ENCODE measurements around the gene LRFN3. TPM values are rescaled to one million over a fixed set of nuclear protein-coding genes. Genes with fewer than 3 reads are reported as not detected.
A peak's percentile ranks its signal among the peaks of the same experiment; 100 is the strongest.
"Not testable (repeated sequence)": the region's sequence is repeated elsewhere in the genome, so short reads cannot be mapped to it uniquely, and the experiment has no call there.

The LRFN3 gene, protein sequence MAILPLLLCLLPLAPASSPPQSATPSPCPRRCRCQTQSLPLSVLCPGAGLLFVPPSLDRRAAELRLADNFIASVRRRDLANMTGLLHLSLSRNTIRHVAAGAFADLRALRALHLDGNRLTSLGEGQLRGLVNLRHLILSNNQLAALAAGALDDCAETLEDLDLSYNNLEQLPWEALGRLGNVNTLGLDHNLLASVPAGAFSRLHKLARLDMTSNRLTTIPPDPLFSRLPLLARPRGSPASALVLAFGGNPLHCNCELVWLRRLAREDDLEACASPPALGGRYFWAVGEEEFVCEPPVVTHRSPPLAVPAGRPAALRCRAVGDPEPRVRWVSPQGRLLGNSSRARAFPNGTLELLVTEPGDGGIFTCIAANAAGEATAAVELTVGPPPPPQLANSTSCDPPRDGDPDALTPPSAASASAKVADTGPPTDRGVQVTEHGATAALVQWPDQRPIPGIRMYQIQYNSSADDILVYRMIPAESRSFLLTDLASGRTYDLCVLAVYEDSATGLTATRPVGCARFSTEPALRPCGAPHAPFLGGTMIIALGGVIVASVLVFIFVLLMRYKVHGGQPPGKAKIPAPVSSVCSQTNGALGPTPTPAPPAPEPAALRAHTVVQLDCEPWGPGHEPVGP
- 10.2 TPM for polyA plus RNA-seq (ENCODE audit: insufficient read length)
- long read RNA-seq, donor 1, transcript LRFN3-201 (3 exons, 2,513 nt): major isoform, 5 of 17 reads
- long read RNA-seq, donor 1, partial matches to known transcripts: 12 of 17 reads
- long read RNA-seq, donor 1, other reads (novel, unspliced or antisense): 0 of 17 reads
- long read RNA-seq, donor 2, partial matches to known transcripts: 0 of 3 reads
- long read RNA-seq, donor 2, other reads (novel, unspliced or antisense): 0 of 3 reads
- long read RNA-seq, donor 3, partial matches to known transcripts: 0 of 2 reads
- long read RNA-seq, donor 3, other reads (novel, unspliced or antisense): 0 of 2 reads
- long read RNA-seq, donor 4: 0 reads
- long read RNA-seq, donor 5, partial matches to known transcripts: 0 of 1 reads
- long read RNA-seq, donor 5, other reads (novel, unspliced or antisense): 0 of 1 reads
- long read RNA-seq, donor 6, partial matches to known transcripts: 7 of 8 reads
- long read RNA-seq, donor 6, other reads (novel, unspliced or antisense): 0 of 8 reads
- long read RNA-seq, donor 7, partial matches to known transcripts: 8 of 9 reads
- long read RNA-seq, donor 7, other reads (novel, unspliced or antisense): 0 of 9 reads
- long read RNA-seq, donor 8, partial matches to known transcripts: 0 of 3 reads
- long read RNA-seq, donor 8, other reads (novel, unspliced or antisense): 0 of 3 reads

DNA sequence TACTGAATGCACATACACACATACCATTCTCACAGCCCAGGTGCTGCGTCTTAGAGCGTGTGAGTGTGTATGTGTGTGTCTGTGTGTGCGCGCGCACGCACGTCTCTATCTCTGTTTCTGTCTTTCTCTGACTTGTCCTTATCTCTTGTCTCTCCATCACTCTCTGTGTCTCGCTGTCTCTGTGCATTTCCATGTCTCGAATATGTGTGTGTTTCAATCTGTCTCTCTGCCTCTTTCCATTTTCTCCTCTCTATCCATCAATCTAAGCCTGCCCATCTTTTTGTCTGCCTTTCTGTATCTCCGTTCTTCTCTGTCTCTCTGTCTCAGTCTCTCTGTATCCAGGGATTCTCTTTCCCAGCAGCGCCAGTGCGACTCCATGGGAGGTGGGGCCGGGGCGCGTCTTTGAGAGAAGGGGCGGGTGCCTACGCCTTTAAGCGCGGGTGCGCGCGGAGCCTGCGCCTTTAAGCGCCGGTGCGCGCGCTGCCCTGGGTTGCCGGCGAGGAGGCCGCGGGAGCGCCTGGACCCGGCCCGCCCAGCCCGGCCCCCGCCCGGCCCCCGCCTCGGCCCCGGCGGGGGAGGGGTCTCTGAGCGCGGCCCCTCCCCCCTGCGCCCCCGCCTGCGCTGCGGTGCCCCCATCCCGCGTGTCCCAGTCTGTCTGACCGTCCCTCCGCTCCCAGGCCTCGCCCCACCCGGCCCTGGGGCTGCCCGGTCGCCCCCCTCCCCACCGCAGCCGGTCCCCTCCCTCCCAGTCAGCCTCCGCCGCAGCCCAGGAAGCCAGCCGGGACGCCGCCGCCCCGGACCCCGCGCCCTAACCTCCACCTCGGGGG is at the start of gene LRFN3:
TSS of gene LRFN3 (plus strand) at position 464 of the 827 bp plus-strand sequence. CDS start 3,052 bp downstream, outside the sequence.
- DNase-seq: peak; percentile 67

DNA sequence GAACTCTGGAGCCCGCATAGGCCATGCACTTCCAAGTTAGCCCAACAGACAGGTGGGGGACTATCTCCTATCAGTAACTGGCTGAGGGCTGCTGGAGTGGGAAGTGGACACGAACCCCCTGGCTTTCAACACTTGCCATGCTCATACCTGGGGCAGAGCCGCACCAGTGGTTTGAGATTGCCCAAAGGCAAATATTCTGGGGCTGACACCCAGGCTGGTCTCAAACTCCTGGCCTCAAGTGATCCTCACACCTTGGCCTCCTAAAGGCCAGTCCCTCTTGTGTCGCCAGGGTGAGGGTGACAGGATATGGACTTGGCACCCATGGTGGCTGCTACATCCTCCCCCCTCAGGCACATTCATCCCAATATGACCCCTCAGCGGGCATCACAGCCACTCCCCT is 49.0 kb upstream of the LRFN3 start:
- DNase-seq: no peak

DNA sequence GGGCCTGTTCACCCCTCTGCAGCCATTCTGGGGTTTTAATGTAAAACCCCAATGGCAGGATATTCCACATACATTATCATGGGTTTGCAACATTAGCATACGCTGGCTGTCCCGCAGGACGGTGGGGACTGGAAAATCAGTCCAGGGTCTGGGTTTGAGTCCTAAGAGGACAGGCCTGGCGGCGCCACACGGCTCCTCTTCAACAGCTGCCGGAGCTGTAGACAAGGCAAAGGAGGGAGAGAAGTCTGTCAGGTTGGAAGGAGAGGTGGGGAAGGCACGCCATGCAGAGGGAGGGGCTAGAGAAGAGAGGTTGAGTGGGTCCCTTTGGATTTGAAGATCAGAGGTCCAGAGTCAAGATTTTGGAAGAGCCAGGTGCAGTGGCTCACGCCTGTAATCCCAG is 47.8 kb upstream of the LRFN3 start:
- DNase-seq: no peak

DNA sequence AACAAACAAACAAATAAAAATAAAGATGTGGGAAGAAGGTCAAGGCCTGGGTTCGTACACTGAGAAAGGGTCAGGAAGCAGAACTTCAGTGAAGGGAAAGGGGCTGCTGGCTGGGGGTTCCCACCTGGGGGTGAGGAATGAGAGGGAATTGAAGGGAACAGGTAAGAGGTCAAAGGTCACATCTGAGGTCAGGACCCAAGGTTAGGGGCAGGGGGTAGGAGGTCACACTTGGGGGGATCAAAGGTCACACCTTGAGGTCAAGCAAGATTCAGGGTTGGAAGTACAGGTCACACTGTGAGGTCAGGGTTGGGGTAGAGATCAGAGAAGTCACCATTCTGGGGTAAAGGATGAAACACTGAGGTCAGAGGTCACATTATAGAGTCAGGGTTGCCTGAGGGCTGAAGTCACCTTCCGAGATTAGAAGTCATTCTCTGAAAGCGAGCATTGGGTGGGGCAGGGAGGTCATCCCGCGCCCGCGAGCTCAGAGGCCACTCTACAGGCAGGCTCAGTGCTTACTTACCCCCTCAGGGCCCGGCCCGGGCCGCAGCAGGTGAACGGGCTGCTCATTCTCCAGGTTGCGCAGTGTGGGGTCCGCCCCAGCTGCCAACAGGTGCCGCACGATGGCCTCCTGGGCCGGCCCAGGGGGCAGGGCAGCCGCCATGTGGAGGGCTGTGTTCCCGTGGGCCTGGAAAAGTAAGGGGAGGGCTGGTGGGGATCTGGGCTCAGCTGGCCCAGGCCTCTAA is 46.6 kb upstream of the LRFN3 start:
- DNase-seq: no peak

DNA sequence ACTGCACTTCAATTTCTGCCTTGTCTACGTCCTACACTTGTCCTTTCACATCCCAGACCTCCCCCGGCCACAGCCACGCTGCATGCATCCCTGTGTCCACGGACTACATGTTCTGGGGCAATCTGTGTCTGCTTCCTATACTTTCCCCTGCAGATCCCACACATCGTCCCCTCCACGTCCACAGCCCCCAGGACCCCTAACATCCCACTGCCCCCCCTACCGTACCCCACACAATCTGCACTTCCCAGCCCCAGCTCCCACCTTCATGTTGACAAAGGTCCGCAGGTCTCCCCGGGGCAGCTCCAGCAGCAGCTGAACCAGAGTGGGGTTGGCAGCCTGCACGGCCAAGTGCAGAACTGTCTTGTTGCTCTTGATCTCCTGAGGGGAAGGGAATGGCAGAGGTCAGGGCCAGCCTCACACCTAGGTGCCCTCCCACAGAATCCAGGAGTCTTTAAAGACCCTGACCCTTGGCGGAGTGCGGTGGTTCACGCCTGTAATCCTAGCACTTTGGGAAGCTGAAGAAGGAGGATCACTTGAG is 46.0 kb upstream of the LRFN3 start:
- no peak for DNase-seq

DNA sequence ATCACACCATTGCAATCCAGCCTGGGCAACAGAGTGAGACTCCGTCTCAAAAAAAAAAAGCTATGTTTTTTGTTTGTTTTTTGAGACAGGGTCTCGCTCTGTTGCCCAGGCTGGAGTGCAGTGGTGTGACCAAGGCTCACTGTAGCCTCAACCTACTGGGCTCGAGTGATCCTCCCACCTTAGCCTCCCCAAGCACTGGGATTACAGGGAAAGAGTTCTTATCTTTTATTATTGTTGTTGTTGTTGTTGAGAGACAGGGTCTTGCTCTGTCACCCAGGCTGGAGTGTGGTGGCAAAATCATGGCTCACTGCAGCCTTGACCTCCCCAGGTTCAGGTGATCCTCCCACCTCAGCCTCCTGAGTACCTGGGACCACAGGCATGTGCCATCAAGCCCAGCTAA is 44.4 kb upstream of the LRFN3 start:
- not testable (repeated sequence) for DNase-seq

DNA sequence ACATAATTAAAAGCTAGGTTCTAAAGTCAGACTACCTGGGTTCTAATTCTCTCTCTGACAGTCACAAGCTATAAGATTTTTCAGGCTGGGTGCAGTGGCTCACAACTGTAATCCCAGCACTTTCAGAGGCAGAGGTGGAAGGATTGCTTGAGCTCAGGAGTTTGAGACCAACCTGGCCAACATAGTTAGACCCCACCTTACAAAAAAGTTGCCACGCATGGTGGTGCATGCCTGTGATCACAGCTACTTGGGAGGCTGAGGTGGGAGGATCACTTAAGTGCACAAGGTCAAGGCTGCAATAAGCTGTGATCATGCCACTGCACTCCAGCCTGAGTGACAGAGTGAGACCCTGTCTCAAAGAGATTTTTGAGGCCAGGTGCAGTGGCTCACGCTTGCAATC is 41.8 kb upstream of the LRFN3 start:
- DNase-seq: no peak

DNA sequence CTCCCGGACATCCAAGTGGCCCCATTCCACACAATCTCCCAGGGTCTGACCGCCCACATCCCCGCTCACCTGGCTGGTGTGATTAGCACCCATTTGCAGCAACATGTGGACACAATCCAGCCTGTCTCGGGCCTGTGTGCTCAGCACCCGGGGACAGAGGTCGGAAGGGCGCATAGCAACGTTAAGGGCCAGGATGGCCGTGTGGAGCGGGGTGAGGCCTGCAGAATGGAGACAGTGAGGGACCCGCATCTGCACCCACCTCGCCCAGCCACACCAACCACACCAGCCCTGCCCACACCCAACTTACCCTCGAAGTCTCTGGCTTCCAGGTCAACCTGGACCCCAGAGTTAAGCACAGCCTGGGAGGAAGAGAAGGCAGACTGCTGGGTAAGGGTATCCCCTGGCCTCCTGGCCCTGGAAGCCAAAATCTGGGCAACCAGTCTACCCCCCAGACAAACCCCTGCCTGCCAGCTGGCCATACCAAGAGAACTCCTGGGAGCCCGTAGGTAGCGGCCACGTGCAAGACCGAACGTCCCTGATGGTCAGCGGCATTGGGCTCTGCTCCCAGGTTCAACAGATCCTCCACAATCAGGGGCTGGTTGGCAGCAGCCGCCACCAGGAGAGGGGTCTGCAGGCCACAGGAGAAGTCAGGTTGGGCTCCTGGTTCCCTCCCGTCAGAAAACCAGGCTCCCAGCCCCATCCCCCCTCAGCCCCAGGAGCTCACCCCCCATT is 40.1 kb upstream of the LRFN3 start:
- DNase-seq: no peak

DNA sequence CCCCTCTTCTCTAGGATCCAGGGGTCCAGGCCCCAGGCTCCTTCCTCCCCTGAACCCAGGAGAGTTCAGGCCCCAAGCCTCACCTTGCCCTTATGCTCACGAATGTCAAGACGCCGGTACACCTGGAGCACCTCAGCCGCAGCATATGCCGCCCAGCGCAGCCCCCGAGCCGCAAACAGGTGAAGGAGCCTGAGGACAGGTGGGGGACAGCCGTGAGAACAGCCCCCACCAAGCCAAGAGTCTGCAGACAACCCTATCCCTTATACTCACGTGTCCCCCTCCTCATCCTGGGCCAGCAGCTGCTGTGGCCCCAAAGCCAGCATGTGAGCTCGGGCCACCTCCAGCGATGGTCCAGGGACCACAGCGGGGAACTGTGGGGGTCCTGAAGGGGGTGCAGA is 39.5 kb upstream of the LRFN3 start:
- DNase-seq: no peak

DNA sequence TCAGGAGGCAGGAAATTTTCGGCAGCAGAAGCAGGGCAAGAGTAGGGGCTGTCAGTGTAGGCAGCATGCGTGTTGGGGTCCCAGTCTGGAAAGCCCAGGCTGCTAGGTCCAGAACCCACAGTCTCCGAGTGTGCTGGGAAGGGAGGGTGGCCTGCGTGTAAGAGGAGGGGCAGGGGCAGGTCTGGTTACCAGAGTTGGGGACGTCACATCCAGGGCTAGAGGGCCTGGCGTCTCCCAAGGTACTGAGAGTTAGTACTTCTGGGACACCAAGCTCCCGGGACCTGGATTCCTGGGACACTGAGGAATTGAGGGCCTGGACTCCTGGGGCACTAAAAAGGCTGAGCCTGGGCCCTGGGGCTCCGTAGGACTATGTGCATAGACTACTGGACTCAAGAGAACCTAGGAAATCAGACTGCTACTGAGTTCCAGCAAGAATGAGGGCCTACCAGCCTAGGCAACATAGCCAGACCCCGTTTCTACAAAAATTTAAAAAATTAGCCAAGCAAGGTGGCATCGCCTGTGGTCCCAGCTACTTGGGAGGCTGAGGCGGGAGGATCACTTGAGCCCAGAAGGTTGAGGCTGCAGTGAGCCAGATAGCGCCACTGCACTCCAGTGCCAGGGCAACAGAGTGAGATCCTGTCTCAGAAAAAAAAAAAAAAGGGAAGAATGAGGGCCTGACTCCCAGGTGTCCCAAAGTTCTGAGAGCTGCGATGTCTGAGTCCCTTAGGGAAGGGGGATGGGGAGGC is 38.3 kb upstream of the LRFN3 start:
- DNase-seq: no peak

DNA sequence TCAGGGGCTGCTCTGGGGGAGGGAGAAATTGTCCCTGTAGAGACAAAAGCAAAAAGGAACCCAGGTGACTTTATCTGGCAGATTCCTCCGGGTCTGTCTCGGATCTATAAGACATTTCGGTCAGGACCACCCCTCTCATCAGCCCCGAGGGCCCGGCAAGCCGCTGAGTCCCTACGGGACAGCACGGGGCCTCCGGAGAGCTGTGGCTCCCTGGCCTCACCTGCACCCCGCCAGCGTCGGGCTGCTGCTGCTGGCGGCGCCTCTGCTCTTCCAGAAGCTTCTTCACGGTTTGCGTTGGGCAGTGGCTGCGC is 37.7 kb upstream of the LRFN3 start:
- DNase-seq: no peak

DNA sequence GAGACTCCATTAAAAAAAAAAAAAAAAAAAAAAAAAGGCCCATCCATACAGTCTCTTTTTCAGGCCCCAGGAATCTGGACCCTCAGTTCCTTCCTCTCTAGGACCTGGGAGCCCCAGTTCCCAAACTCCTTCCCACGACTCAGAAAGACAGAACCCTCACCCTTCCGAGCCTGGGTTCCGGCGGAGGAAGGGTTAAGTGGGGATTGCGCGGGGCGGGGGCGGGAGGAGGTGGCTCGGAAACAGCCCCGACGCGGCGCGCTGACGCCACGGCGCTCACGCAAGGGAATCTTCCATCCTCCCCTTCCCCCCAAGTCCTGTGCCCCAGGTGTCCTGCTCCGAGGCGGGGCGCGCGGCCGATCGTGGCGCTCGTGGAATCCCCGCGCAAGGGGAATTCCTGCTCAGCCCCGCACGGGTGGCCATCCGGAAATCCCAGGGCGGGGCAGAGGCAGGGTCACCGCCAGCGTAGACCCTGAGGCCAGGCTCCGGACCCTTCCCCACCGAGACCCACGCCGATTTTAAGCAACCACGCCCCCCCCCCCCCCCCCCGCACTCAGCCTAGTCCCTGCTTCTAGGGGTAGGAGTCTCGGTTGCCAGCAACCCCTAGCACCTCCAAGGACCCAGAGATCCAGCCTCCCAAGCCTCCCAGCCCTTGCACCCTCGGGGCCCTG is 36.5 kb upstream of the LRFN3 start:
- DNase-seq: peak; percentile 74

DNA sequence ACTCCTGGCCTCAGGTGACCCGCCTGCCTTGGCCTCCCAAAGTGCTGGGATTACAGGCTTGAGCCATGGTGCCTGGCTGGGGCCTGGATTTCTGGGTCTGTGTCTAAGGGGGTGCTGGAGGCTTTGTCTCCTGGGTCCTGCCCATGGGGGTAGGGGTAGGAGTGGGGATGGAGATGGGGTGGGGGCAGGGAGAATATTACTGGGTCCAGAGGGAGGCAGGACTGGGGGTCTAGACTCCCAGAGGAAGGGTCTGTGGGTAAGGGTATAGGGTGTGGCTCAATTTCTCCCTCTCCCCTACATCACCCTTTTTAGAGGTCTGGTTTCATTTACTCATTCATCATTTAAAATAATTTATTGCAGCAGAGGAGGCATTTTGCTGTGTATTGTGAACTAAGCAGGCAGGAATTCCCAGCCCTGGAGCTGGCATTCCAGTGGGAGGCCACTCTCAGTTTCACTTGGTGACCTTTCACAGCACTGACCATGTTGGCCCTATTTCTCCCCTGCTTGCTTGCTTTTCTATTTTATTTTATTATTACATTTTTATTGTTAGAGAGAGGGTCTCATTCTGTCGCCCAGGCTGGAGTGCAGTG is 35.0 kb upstream of the LRFN3 start:
- DNase-seq: no peak

DNA sequence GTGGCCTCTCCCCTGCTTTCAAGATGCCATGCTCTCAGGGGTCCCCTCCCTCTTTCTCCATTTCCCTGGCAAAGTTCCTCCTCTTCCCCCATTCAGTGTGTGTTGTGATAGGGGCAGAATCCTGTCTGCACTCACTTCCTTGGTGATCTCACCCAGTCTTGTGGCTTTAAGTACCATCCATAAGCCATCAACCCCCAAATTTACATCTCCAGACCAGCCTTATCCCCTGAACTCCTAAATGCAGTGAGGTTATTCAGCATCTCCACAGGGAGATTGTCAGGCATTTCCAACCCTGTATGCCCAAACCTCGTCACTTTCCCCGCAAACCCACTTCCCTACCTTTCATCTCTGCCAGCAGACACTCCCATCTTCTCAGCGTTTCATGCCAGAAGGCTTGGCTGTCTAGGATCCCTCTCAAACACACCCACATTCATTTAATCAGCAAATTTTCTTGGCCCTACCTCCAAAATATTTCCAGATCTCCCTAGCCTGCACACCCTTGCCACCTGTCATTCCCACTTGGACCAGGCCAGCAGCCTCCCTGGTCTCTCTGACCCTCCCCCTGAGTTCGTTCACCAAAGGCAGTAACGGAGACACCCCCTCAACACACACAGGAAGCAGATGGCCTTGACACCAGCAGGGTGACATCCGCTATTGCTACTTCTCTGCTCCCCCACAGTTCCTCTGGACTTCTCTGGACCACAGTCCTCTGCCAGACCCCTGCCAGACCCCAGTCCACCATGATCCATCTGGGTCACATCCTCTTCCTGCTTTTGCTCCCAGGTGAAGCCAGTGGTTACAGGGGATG is 34.1 kb upstream of the LRFN3 start, which contains the start of gene HCST:
TSS of gene HCST (plus strand) at position 676 of the 808 bp plus-strand sequence. CDS start at position 741, 65 bp downstream.
- no peak for DNase-seq

DNA sequence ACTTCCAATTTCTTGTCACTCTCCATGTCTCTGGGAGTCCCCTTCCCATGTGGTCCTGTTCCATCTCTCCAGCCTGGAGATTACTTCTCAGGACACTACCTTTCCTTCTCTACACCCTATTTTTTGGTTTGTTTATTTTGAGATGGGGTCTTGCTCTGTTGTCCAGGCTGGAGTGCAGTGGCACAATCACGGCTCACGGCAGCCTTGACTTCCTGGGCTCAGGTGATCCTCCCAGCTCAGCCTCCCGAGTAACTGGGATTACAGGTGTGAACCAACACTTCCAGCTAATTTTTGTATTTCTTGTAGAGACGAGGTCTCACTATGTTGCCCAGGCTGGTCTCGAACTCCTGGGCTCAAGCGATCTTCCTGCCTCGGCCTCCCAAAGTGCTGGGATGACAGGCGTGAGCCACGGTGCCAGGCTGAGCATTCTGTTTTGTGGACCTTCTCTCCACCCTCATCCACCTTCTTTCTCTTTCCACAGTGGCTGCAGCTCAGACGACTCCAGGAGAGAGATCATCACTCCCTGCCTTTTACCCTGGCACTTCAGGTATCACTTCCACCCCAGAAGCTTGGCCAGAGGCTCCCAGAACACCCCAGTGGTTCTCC is 33.2 kb upstream of the LRFN3 start:
- DNase-seq: no peak

DNA sequence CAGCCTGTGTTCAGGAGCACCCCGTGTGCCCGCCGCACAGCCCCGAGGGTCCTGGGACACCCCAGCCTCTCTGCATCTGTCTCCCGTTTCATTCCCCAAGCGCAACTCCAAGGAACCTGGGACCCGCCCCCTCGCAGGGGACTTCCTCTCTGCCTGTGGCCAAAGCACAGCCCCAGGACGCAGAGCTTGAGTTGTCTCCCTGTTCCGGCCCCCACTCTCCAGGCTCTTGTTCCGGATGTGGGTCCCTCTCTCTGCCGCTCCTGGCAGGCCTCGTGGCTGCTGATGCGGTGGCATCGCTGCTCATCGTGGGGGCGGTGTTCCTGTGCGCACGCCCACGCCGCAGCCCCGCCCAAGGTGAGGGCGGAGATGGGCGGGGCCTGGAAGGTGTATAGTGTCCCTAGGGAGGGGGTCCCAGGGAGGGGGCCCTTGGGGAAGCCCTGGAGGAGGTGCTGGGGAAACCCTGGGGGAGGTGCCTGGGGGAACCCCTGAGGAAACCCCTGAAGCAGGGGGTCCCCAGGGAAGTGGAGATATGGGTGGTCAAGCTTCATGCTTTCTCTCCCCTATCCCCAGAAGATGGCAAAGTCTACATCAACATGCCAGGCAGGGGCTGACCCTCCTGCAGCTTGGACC is 32.5 kb upstream of the LRFN3 start:
- DNase-seq: peak; percentile 62

All from left kidney (tissue), 8 donors.